Measurements from ENCODE around the gene PPP1R8. TPM values are rescaled to one million over a fixed set of nuclear protein-coding genes. Genes with fewer than 3 reads are reported as not detected.

The PPP1R8 gene
- total and polyA plus RNA-seq, 2 of the 8 experiments (the other 6 are each of a cell fraction or from before 2014, with no cell fraction given): 33.4 to 51.8 TPM

GRCh38 chr1:27795601-27796000 lies 35.0 kb upstream of the PPP1R8 start:
- Histone ChIP-seq H3K79me1 (ENCODE audit: low read depth, low read length) (no peaks in the 10 kb centered on the region), H2BK15ac (ENCODE audit: low read length) (no peak overlapping the region), H3K14ac (ENCODE audit: insufficient read length) (no peak overlapping the region), H2AK5ac (ENCODE audit: low read depth, low read length) (no peak overlapping the region), H3K9ac (replicated peaks in 1 of 4; ENCODE audit: extremely low read depth in 1 of 4, low read depth in 3 of 4, low read length in 3 of 4) (no peak overlapping the region), H3K27me3 (replicated peaks in 1 of 4; ENCODE audit: control insufficient read depth in 3 of 4, extremely low read depth in 1 of 4, insufficient read depth in 3 of 4, low read length in 3 of 4) (no peaks in the 10 kb centered on the region), H3K9me3 (ENCODE audit: insufficient read depth in 2 of 2, low read depth in 1 of 2, low read length in 1 of 2) (no peaks in the 10 kb centered on the region), H4K5ac (ENCODE audit: insufficient read length, low read depth, low read length) (no peak overlapping the region), H3K4me2 (ENCODE audit: insufficient read depth in 1 of 2, low read depth in 2 of 2, low read length in 2 of 2) (no peak overlapping the region), H3K56ac (replicated peaks; ENCODE audit: insufficient read length, low read depth, low read length) (no peak overlapping the region), H2BK12ac (ENCODE audit: low read depth, low read length) (no peak overlapping the region), H3K4me1 (replicated peaks in 1 of 4; ENCODE audit: control insufficient read depth in 3 of 4, insufficient read depth in 4 of 4, low read length in 3 of 4) (no peaks in the 10 kb centered on the region), H3K4me3 (ENCODE audit: extremely low read depth in 1 of 4, insufficient read depth in 2 of 4, low read depth in 3 of 4, low read length in 4 of 4) (no peak overlapping the region), H4K20me1 (replicated peaks in 1 of 2; ENCODE audit: control insufficient read depth in 1 of 2, insufficient read depth in 2 of 2, low read length in 2 of 2) (no peaks in the 10 kb centered on the region), H3K79me2 (ENCODE audit: control insufficient read depth in 1 of 2, insufficient read depth in 2 of 2, low read length in 2 of 2) (no peaks in the 10 kb centered on the region), H2AFZ (ENCODE audit: low read length) (no peak overlapping the region), H4K8ac (ENCODE audit: extremely low read depth, insufficient read depth, low read length) (no peak overlapping the region), H3K23me2 (ENCODE audit: low read depth, low read length) (no peaks in the 10 kb centered on the region; the same call in 1 of the 2 replicates), H3K23ac (ENCODE audit: insufficient read length) (no peak overlapping the region), H3K4ac (replicated peaks; ENCODE audit: insufficient read length, low read depth, low read length) (no peak overlapping the region), H2BK120ac (replicated peaks; ENCODE audit: low read depth, low read length) (no peak overlapping the region), H3K27ac (ENCODE audit: low read depth, low read length) (no peak overlapping the region), H2BK20ac (ENCODE audit: low read length) (no peak overlapping the region), H4K91ac (replicated peaks; ENCODE audit: insufficient read length, low read length) (no peak overlapping the region), H3K18ac (ENCODE audit: extremely low read depth, low read length) (no peak overlapping the region), H3K36me3 (ENCODE audit: control insufficient read depth in 2 of 4, insufficient read depth in 4 of 4, low read length in 3 of 4) (no peaks in the 10 kb centered on the region; a peak in 1 of 8 replicates), H2BK5ac (ENCODE audit: low read depth, low read length) (no peak overlapping the region)
- 92% methylated on average over 1 of the region's 1 CpG; no CpG with 5 or more reads in 1 of the 2 experiments for WGBS, 2 experiments (ENCODE audit: extremely low coverage in 1 of 2, insufficient coverage in 1 of 2, insufficient read length in 1 of 2, insufficient replicate concordance in 2 of 2, low coverage in 1 of 2, low lambda C conversion rate in 2 of 2, missing lambda C conversion rate in 1 of 2)
- POLR2A ChIA-PET (ENCODE audit: partially characterized antibody): no interaction called here
- CTCF ChIA-PET (ENCODE audit: partially characterized antibody): no interaction called here
- DNase-seq (ENCODE audit: low read depth in 1 of 2, low spot score in 2 of 2) (no peak), FAIRE-seq (no peak)
- no peak for TF ChIP-seq NRF1 (IDR thresholded peaks at IDR 0.05; ENCODE audit: low read depth, low read length)

All from H1 (cell line).